HG02571 (cell line): ENCODE data around the gene EEF1A1.
"Not testable (repeated sequence)": the region's sequence is repeated elsewhere in the genome, so short reads cannot be mapped to it uniquely, and the experiment has no call there.

Experiments used
- ATAC-seq: cut with Tn5 transposase; IDR thresholded peaks from one replicate; pipeline ENCODE4 v1.9.1; 2021; ENCODE audit warnings: mild to moderate bottlenecking, moderate library complexity; ENCODE audit not compliant: unreplicated experiment

EEF1A1 gene

DNA sequence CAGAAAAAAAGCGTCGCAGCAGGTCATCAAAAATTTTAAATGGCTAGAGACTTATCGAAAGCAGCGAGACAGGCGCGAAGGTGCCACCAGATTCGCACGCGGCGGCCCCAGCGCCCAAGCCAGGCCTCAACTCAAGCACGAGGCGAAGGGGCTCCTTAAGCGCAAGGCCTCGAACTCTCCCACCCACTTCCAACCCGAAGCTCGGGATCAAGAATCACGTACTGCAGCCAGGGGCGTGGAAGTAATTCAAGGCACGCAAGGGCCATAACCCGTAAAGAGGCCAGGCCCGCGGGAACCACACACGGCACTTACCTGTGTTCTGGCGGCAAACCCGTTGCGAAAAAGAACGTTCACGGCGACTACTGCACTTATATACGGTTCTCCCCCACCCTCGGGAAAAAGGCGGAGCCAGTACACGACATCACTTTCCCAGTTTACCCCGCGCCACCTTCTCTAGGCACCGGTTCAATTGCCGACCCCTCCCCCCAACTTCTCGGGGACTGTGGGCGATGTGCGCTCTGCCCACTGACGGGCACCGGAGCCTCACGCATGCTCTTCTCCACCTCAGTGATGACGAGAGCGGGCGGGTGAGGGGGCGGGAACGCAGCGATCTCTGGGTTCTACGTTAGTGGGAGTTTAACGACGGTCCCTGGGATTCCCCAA, at the start of gene EEF1A1:
Gene EEF1A1 (minus strand): TSS at position 345 of the 663 bp plus-strand sequence. CDS start 1,006 bp downstream, outside the sequence.
- peak; percentile 60 for ATAC-seq

DNA sequence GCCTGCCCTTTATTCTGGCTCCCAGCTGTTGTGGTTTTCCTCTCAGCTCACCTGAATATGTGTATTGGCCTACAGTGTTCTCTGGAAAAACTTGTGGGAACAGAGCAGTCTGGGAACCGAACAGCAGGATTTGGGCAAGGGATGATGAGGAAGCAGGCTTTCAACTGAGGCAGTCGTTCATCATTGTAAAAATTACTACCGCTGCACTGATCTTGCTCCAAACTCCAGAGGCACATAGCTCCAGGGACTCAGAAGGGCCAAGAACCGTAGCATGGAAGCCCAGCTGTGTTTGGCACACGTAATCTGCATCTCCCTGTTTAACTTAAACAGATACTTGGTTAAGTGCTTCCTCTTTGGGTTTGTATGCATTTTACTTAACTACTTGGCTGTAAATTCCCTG, 48.3 kb upstream of the EEF1A1 start:
- no peak for ATAC-seq

DNA sequence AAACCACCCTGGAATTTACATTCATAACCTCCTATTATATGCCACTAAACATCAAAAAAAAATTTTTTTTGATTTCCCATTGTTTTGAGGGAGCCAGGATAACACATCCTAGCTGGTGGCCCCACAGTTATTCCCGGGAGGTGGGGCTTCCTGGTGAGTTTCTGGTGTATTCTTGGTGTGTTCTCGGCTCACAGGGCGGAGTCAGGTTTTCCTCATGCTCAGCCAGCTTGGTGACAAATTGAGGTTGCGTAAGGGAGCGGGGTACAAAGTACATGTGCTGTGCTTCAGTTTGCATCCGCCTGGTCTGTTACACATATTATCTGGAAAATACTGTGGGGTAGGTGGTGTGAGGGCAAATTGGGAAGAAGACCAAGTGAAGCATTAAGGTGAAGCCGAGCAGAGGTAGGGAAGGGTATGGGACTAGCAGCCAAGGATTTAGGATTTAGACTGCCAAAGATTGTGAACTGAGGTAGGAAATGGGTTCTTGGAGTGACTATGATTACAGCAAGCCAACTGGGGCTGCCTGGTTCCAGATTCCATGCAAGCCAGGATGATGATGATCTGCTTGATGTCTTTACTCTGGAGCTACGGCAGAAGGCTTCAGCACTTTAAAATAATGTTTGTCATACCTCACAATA, 46.2 kb upstream of the EEF1A1 start:
- ATAC-seq: no peak

DNA sequence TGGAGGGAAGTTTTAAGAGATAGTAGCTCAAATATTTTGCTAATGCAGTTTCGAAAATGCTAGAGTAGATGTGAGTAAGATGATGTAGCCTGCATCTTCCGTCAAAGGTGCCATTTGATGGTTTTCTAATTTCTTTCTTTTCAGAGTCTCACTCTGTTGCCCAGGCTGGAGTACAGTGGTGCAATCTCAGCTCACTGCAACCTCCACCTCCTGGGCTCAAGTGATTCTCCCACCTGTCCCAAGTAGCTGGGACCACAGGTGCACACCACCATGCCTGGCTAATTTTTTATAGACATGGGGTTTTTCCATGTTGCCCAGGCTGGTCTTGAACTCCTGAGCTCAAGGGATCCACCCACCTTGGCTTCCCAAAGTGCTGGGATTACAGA, 45.6 kb upstream of the EEF1A1 start:
- not testable (repeated sequence) for ATAC-seq

DNA sequence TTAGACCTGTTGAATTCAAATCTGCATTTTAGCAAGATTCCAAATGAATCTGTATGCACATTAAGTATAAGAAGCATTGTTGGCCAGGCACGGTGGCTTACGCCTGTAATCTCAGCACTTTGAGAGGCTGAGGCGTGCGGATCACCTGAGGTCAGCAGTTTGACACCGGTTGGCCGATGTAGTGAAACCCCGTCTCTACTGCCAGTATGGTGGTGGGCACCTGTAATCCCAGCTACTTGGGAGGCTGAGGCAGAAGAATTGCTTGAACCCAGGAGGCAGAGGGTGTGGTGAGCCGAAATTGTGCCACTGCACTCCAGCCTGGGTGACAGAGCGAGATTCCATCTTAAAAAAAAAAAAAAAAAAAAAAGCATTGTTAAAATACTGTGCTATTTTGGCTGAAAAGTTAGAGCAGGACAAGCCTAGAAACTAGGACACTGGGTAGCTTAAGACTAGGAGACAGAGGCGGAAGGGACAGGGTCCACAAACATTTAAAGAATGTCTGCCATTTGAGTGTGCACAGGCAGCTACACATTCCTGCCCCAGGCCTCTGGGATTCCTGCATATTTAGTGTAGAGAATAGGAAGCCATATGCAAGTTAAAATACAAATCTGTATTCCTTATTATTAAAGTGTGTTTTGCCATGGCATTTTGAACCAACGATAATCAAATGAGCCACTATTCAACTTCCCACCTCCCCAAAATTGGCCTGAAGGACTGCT, 45.1 kb upstream of the EEF1A1 start:
- no peak for ATAC-seq

DNA sequence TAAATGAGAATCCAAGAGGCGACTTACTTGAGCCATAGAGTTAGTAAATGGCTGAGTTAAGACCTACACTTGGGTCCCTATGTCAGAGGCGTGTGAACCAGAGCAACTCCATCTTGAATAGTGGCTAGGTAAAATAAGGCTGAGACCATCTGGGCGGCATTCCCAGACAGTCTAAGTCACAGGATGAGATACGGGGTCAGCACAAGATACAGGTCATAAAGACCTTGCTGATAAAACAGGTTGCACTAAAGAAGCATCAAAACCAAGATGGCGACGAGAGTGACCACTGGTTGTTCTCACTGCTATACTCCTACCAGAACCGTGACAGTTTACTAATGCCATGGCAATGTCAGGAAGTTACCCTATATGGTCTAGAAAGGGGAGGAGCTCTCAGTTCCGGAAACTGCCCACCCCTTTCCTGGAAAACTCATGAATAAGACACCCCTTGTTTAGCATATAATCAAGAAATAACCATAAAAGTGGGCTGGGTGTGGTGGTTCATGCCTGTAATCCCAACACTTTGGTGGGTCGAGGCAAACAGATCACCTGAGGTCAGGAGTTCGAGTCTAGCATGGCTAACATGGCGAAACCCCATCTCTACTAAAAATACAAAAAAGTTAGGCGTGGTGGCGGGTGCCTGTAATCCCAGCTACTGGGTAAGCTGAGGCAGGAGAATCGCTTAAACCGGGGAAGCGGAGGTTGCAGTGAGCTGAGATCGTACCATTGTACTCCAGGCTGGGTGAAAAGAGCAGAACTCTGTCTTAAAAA, 43.9 kb upstream of the EEF1A1 start:
- no peak for ATAC-seq

DNA sequence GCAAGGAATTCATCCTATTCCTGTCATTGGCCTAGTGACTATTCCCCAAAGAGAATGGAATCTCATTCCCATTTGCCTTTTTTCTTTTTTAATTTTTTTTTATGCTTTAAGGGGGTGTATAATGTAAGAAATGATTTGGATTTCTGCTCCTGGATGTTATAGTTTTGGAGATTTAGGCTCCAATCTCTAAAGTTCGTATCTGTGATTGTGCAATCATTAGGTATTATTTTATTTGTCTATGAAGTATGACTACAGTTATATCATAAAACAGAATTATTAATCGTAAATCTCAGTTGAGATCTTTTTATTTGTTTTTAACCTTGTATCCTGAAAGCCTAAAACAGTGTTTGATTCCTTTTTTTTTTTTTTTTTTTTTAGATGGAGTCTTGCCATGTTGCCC, 41.7 kb upstream of the EEF1A1 start:
- ATAC-seq: no peak

DNA sequence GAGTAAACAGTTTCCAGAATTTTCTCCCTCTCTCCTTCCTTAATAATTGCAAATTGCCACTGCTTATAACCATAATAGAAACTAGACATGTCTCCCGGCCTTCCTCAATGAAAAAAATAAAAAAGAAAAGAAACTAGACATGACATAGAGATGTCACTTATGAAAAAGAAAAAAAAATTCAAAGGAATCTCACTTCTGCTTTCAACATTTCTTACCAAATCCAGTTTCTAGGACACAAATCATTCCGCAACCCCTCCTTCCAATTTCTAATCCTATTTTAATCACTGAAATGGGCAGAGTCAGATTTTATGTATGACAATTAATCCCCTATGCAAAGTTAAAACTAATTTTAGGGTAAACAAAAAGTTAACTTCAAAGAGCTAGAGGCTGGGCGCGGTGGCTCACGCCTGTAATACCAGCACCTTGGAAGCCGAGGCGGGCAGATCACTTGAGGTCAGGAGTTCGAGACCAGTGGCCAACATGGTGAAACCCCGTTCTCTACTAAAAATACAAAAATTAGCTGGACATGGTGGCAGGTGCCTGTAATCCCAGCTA, 40.1 kb upstream of the EEF1A1 start:
- ATAC-seq: peak; percentile 54

DNA sequence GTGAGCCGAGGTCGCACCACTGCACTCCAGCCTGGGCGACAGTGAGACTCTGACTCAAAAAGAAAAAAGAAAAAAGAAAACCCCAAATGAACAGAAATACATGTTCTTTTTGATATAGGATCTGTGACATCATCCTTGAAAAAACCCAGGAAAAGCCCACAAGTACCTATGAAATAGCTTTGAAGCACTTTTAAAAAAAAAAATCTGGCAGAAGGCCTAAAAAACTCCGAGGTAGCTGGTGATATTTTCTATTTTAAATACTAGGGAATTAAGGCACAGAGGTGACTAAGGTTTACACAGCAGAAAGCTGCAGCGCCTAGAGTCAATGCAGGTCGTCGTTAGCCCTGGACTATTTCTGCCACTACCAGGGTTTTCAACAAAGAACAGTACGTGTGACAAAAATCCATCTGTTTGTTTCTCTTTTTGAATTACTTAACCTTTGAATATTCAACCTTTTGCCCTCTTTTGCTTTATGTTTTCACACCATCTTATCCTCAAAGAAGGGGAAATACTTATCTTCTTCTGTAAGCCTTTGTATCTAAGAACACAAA, 39.4 kb upstream of the EEF1A1 start:
- no peak for ATAC-seq

DNA sequence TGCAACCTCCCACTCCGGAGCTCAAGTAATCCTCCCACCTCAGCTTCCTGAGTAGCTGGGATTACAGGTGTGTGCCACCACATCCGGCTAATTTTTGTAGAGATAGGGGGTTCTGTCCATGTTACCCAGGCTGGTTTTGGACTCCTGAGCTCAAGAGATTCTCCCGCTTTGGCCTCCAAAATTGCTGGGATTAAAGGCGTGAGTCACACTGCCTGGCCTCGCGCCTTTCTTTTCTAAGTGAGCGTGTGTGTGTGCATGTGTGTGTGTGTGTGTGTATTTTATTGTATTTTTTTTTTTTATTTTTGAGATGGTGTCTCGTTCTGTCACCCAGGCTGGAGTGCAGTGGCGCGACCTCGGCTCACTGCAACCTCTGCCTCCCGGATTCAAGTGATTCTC, 38.6 kb upstream of the EEF1A1 start:
- ATAC-seq: not testable (repeated sequence)

DNA sequence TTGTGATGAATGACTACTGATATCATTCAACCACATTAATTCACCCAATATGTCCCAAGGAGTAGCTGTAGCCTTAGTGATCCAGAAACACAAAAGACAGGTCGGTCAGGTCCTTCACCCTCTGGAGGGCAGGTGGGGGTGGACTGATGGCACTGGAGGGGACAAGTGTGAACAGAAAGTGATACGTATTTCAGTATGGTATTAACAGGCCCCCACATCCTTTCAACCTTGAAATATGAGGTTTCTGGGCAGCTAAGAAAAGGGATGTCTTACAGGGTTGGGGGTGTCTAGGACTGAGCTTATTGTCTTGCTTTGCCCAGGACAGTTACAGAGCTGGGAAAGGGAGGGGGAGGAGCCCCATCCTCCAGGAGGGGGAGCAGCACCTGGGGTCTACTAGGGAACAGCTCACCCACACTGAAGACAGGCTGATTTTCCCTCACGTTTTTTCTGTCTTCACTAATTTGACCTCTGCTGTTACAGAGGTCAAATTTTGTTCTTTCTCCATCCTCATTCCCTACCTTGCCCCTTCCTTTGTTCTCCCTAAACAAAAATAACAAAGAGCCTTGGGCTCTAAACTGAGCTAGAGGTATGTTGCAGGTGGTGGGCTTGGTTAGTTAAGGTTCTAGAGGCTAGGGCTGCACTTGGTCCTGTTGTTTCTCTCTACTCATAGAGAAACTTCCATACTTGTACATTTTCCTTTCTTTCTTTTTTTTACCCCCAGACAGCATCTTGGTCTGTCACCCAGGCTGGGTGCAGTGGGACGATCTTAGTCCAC, 38.0 kb upstream of the EEF1A1 start:
- peak; percentile 34 for ATAC-seq

DNA sequence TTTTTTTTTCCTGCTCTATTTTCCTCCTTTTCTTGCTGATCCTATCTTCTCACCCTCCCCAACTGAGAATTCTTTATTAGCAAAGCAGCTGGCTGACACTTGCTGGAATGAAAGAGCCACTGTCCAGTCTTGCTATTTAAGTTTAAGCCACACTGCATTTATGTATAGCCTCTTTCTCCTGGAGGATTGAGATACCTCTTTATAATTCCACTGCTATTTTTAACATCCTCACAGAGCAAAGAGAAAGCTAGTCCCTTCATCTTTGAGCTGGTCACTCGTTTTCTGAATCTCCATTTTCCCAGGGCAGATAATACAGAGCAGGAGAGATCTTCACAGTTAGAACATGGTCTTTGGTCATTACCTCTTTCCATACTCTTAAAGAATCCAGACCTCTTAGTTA, 36.0 kb upstream of the EEF1A1 start:
- no peak for ATAC-seq

DNA sequence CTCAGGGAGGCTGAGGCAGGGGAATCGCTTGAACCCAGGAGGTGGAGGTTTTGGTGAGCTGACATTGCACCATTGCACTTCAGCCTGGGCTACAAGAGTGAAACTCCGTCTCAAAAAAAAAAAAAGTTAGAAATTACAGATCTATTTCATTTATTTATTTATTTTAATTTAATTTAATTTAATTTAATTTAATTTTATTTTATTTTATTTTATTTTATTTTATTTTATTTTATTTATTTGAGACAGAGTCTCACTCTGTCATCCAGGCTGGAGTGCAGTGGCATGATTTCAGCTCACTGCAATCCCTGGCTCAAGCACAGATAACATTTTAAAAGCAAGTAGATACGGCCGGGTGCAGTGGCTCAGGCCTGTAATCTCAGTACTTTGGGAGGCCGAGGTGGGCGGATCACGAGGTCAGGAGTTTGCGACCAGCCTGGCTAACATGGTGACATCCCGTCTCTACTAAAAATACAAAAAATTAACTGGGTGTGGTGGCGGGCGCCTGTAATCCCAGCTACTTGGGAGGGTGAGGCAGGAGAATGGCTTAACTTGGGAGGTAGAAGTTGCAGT, 34.6 kb upstream of the EEF1A1 start:
- not testable (repeated sequence) for ATAC-seq

DNA sequence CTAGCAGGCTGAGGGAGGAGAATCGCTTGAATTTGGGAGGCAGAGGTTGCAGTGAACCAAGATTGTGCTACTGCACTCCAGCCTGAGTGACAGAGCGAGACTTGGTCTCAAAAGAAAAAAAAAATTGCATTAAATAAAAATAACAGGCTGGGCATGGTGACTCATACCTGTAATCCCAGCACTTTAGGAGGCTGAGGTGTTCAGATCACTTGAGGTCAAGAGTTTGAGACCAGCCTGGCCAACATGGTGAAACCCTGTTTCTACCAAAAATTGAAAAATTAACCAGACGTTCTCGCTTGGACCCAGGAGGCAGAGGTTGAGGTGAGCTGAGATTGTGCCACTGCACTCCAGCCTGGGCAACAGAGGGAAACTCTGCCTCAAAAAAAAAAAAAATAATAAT, 30.3 kb upstream of the EEF1A1 start:
- ATAC-seq: not testable (repeated sequence)

DNA sequence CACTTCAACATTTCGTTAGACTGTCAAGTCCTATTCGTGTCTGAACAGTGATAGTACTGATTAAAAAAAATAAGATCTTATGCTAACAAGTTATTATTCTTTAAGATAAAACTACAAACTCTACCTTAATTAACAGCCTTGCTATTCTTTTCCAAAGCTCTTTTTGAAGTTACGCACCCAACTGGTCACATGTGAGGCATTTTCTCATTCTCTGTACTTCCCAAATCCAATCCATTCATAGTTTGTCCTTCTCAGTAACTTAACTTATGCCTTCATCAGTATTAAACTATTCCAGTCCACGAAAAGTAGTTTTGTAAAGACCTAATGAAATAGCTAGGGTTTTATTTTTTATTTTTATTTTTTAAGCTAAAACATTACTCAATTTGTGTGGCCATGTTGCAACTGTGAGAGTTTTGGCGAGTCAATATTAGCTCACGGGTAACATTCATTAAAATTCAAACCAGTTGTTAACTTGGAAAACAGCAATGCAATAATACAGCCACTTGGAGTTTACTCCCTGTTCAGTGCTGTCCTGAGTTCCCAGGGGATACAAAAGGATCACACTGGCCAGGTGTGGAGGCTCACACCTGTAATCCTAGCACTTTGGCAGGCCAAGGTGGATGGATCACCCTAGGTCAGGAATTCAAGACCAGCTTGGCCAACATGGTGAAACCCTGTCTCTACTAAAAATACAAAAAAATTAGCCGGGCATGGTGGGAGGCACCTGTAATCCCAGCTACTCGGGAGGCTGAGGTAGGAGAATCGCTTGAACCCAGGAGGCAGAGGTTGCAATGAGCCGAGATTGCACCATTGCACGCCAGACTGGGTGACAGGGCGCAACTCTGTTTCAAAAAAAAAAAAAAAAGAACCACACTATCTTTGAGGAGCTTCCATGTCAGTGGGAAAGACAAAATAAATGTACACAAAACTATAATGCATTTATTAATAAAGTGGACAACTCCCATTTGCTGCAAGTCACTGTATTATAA, 27.9 kb upstream of the EEF1A1 start:
- ATAC-seq: no peak

DNA sequence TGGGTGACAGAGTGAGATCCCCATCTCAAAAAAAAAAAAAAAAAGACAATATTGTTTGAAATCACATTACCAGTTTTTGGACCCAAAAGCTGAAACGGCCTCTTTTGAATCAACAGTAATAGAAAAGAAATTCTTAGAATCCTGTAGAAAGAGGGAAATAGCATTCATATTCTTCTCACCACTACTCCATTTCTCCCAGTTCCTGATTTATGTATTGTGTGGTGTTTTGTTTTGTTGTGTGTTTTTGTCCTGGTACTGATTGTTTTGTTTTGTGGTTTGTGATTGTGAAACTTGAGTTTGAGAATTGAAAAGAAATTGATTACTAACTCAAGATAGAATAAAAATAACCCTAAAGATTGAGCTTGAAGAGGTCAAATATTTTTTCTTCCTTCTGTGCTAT, 26.2 kb upstream of the EEF1A1 start:
- ATAC-seq: no peak

DNA sequence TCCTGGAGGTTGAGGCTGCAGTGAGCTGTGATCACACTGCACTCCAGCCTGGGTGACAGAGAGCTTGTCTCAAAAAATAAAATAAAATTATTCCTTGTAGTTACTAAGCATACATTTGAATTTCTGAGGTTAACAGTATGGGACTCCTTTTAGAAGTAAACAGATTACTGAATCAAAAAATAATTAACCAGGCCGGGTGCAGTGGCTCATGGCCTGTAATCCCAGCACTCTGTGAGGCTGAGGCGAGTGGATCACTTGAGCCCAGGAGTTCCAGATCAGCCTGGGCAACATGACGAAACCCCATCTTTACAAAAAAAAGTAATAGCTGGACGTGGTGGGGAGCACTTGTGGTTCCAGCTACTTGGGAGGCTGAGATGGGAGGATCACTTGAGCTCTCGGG, 22.1 kb upstream of the EEF1A1 start:
- no peak for ATAC-seq

DNA sequence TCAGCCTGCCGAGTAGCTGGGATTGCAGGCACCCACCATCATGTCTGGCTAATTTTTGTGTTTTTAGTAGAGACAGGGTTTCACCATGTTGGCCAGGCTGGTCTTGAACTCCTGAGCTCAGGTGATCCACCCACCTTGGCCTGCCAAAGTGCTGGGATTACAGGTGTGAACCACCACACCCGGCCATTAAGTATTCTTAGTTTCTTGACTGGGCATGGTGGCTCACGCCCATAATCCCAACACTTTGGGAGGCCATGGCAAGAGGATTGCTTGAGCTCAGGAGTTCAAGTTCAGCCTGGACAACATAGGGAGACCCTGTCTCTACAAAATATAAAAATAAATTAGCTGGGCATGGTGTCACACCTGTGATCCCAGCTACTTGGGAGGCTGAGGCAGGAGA, 21.6 kb upstream of the EEF1A1 start:
- not testable (repeated sequence) for ATAC-seq
